Lower leg skin (tissue), 4 donors: ENCODE data around the gene ELF4. TPM values are rescaled to one million over a fixed set of nuclear protein-coding genes. Genes with fewer than 3 reads are reported as not detected.

Experiments used
- DNase-seq, 2 donors: peaks; one replicate each; pipeline ENCODE4 v3.0.0-alpha.2; 2019; ENCODE audit warnings: low spot score in 2 of 2
- H3K4me3 ChIP-seq: fragments of 200-600 bp; sonication (generic); 2 replicates; pipeline ENCODE4 v1.5.1; 2017; ENCODE audit warnings: mild to moderate bottlenecking, low read depth; ENCODE audit not compliant: poor library complexity, severe bottlenecking
- POLR2A ChIP-seq, 2 donors: fragments of 450-650 bp; IDR thresholded peaks; one replicate each; pipeline ENCODE4 v1.6.1; 2016 to 2017; ENCODE audit warnings: antibody characterized with exemption in 2 of 2, mild to moderate bottlenecking in 1 of 2, moderate library complexity in 1 of 2
- WGBS, 2 donors: methylation state at CpG; one replicate each; pipeline ENCODE4 v1.1.5; 2018; 5-methylcytosine and 5-hydroxymethylcytosine counted together
- intact Hi-C: fragments of 100-400 bp; cut with DNase I; formaldehyde crosslinking; loops from one replicate; pipeline ENCODE4 v1.15.0; 2023; ENCODE audit warnings: low total_unique reads
- total RNA-seq, 4 donors: library from RNA; depleted of rRNA; stranded (reverse); fragments of >200 nt; gene quantifications; one replicate each; pipeline ENCODE4 v1.1.0, GENCODE V29; 2016
- TF ChIP-seq, protein P1 (sequence below), 3 donors: fragments of 450-650 bp; IDR thresholded peaks; one replicate each; pipeline ENCODE4 v1.5.1; 2016; ENCODE audit warnings: antibody characterized with exemption in 3 of 3, mild to moderate bottlenecking in 3 of 3, moderate library complexity in 2 of 3

ELF4 gene
- total RNA-seq, 4 donors from 2014 or later = 10.8 to 19.1 (median 16.4) TPM

DNA sequence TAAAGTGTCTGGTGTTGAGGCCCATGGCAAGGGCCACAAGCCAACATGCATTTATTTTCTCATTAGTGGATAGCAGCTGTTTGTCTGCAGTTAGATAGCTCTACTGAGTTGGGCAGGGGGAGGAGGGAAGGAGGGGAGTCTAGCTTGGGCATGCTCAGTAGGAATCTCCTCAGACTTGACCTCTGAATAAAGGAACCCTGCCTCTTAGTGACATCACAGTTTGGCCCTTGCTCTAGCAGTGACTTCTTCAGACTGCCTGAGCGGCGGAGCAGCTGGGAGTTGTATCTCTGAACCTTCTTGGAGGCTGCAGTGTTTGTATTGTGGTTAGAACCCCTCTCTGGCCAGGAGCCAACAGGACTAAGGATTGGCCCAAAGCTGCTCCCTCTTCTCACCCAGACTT, 70.5 kb downstream of the ELF4 start:
- H3K4me3 ChIP-seq = no peak overlapping the region
- DNase-seq = no peak
- TF ChIP-seq POLR2A (IDR thresholded peaks at IDR 0.05) = no peak
- TF ChIP-seq, protein P1, sequence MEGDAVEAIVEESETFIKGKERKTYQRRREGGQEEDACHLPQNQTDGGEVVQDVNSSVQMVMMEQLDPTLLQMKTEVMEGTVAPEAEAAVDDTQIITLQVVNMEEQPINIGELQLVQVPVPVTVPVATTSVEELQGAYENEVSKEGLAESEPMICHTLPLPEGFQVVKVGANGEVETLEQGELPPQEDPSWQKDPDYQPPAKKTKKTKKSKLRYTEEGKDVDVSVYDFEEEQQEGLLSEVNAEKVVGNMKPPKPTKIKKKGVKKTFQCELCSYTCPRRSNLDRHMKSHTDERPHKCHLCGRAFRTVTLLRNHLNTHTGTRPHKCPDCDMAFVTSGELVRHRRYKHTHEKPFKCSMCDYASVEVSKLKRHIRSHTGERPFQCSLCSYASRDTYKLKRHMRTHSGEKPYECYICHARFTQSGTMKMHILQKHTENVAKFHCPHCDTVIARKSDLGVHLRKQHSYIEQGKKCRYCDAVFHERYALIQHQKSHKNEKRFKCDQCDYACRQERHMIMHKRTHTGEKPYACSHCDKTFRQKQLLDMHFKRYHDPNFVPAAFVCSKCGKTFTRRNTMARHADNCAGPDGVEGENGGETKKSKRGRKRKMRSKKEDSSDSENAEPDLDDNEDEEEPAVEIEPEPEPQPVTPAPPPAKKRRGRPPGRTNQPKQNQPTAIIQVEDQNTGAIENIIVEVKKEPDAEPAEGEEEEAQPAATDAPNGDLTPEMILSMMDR (IDR thresholded peaks at IDR 0.05) = no peak
- intact Hi-C loops = no loop called here
- WGBS, 2 donors = 84 to 86% methylated on average over 2 of the region's 2 CpGs

- 73 to 79% methylated on average over 3 to 7 of the region's 7 CpGs for WGBS, 2 donors
- DNase-seq = no peak
- intact Hi-C loops = no loop called here
- no peak overlapping the region for H3K4me3 ChIP-seq
- no peak for TF ChIP-seq POLR2A (IDR thresholded peaks at IDR 0.05)
- TF ChIP-seq, protein P1 (IDR thresholded peaks at IDR 0.05) = no peak
Observed at GRCh38 chrX:130034178-130034577, 76.1 kb downstream of the ELF4 start.

DNA sequence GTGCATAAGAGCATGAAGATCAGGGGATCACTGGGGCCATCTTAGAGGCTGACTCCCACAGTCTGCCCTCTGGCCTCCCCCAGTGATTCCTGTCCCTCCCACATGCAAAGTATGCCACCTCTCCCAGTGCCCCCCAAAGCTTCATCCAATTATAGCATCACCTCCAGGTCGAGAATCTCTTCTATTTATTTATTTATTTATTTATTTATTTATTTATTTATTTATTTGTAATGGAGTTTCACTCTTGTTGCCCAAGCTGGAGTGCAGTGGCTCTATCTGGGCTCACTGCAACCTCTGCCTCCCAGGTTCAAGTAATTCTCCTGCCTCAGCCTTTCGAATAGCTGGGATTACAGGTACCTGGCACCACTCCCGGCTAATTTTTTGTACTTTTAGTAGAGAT, 77.7 kb downstream of the ELF4 start:
- no peak overlapping the region for H3K4me3 ChIP-seq
- intact Hi-C loops = no loop called here
- WGBS, 2 donors = 74 to 88% methylated on average over 3 of the region's 3 CpGs
- TF ChIP-seq, protein P1 (IDR thresholded peaks at IDR 0.05) = no peak
- TF ChIP-seq POLR2A (IDR thresholded peaks at IDR 0.05) = no peak
- no peak for DNase-seq

GRCh38 chrX:130030826-130031225, 79.5 kb downstream of the ELF4 start:
- no peak overlapping the region for H3K4me3 ChIP-seq
- no peak for DNase-seq
- intact Hi-C loops = no loop called here
- WGBS, 2 donors = 75 to 96% methylated on average over 4 of the region's 4 CpGs
- no peak for TF ChIP-seq POLR2A (IDR thresholded peaks at IDR 0.05)
- TF ChIP-seq, protein P1 (IDR thresholded peaks at IDR 0.05) = no peak

DNA sequence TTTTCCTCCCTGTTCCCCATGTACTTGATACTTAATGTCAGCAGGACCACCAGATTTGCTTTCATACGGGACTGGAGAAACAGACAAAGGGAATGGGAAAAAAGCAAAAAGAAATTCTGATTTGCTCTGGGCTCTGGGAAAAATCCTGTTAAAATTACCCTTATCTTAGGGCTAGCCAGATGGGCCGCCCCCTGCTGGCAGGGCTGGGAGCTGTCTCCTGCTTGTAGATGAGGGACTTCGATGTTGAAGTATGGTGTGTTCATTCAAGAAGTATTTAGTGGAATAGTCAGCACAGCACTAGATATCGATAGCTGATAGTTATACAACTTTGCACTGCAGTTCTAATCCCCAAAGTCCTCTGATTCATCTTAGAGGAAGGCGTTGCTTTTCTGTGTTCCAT, 82.1 kb downstream of the ELF4 start:
- intact Hi-C loops = loop anchor here (5.0 kb wide), 1 partner anchor 101 kb away; no protein-coding TSS in a partner anchor
- WGBS, 2 donors = 49 to 66% methylated on average over 5 of the region's 5 CpGs
- no peak overlapping the region for H3K4me3 ChIP-seq
- TF ChIP-seq, protein P1 (IDR thresholded peaks at IDR 0.05) = no peak
- no peak for TF ChIP-seq POLR2A (IDR thresholded peaks at IDR 0.05)
- DNase-seq = peak in 1 of 2 donors; percentile 15

GRCh38 chrX:130027569-130027968, 82.7 kb downstream of the ELF4 start:
- WGBS, 2 donors = 86 to 87% methylated on average over 4 of the region's 4 CpGs
- intact Hi-C loops = loop anchor here (5.0 kb wide), 1 partner anchor 100 kb away; no protein-coding TSS in a partner anchor
- no peak for DNase-seq
- H3K4me3 ChIP-seq = no peak overlapping the region
- TF ChIP-seq POLR2A (IDR thresholded peaks at IDR 0.05) = no peak
- TF ChIP-seq, protein P1 (IDR thresholded peaks at IDR 0.05) = no peak
